HG03558 (cell line): ENCODE data around the gene COL28A1.
"Not testable (repeated sequence)": the region's sequence is repeated elsewhere in the genome, so short reads cannot be mapped to it uniquely, and the experiment has no call there.

ENCODE experiments used
- ATAC-seq: cut with Tn5 transposase; IDR thresholded peaks from one replicate; pipeline ENCODE4 v1.9.1; 2021; ENCODE audit warnings: moderate number of reproducible peaks; ENCODE audit not compliant: unreplicated experiment; ENCODE audit errors: extremely low read depth

COL28A1 gene

DNA sequence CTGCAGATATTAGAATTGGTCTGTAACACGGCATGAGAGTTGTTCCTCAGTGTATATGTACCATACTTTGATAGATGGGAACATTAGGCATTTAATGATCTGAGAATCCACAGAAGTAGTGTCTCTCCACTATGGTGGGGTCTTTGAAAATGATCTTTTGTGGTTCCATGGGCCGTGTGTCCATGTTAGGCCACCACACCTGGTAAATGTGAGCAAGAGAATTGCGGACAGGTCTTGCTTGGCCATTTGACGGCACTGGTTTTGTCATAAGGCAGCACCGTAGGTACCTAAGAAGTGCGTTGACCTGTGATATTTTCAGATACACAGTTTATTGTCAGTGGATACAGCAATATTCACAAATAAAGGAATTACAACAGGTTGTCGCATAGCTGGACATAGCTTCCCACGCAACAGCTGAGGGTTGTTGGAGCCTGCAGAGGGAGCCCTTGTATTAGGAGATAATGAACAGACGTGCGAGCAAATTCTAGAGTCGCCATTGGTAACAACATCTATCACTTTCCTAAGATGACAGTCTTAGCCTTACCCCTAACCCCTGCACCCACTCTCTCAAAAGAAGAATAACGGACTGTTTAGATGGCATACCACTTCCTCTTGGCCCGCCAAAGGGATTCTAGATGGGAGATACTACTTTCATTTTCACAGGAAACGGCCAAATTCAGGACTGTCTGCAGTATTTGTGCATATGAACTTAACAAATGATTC is 111.4 kb downstream of the COL28A1 start:
- peak; percentile 72 for ATAC-seq

DNA sequence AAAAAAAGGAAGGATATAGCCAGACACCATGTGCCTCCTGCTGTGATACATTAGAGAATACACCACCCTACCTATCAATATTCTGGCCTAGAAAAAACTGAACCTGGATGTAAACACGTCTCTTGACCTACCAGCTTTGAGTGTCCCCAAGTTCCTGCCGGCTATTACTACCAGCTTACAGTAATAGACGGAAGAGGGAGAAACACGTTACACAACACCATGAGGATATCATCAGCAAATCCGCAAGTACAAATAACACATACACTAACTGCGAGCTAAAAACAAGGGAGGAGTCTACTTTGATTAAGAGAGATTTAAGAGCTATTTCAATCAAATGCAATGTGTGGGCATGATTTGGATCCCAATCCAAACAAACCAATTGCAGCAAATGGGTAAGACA is 113.0 kb downstream of the COL28A1 start:
- no peak for ATAC-seq

DNA sequence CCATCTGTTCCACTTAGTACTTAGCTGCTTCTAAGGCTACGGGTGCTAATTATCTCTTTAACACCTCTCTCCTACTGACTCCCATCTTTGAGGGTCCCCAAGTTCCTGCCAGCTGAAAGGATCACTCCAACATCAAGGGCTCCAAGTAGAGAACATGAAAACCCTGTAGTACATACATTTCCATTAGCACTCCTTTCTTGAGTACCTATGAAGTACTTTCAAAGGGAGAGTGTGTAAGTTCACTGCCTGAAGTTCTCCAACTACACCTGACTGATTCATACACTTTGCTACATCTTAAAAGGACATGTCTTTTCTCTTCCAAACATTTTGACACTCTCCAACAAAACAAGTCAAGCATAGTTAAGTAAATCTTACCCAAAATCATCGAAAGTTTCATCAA is 113.8 kb downstream of the COL28A1 start:
- ATAC-seq = no peak

- no peak for ATAC-seq
Measured at GRCh38 chr7:7418997-7419396, 116.7 kb downstream of the COL28A1 start.

DNA sequence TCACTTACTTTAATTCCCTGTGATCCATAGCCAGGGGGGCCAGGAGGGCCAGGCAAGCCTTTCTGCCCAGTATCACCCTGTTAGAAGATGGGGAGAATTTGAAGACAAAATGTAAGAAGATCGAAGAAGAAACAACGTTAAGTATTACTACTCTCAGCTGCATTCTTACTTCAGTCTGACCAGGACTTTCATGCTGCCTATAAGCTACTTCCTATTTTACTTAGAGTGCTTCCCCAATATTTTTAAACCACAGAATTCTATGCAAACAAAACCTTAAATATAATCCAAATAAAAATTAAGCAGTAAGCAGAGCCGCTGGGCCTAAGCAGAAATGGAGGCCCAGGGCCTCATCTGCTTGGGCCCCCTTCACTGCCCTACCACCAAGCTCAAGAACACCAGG is 117.8 kb downstream of the COL28A1 start:
- no peak for ATAC-seq

DNA sequence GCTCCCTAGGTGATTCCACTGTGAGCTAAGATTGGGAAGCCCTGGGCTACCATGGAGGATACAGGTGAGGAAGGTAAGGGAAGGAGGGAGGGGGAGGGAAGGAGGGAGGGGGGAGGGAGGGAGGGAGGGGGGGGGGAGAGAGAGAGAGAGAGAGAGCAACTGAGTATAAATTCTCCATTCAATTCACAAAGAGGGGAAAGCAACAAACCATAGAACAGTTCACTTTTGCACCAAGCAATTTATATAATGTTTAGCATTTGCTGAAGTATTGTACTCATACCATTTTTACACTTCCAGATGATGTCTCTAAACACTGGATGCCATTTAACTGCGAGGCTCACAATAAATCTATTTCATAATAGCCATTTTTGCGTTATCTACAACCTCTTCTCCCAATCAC is 118.3 kb downstream of the COL28A1 start:
- no peak for ATAC-seq

- peak; percentile 48 for ATAC-seq
Measured at GRCh38 chr7:7416031-7416858, 119.4 kb downstream of the COL28A1 start.

DNA sequence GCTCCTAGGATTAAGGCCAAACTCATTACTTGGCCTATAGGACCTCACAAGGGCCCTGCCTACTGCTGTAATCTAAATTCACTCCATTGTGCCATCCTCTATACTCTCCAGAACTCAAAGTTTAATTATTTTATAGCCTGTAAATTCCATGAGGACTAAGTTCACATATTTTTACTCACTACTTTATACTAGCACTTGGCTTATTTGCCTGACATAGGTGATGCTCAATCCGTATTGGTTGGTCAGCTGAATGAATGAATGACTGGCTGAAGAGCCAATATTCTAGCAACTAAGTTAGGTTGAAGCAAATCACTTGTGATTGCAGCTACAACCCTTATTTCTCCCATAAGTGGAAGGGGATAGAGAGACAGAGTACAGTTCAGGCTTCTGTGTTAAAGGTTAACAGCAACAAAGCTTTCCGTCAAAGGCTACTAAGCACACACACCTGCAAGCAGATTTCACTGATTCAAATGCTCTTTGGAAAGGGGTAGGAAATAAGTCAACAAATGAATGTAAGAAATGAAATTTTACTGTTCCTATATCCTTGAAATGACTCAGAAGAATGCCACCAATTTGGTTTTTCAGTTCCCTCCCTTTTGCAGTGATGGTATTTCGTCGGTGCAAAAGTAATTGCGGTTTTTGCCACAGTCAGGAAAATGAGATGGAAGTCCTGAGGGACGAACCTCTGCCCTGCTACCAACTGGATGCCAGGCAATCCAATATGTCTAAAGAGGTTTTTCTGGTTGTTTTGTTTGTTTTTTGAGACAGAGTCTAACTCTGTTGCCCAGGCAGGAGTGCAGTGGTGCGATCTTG is 120.7 kb downstream of the COL28A1 start:
- no peak for ATAC-seq

GRCh38 chr7:7408001-7408770 is 127.5 kb downstream of the COL28A1 start:
- no peak for ATAC-seq

- ATAC-seq = no peak
Measured at GRCh38 chr7:7405461-7405860, 130.2 kb downstream of the COL28A1 start.

DNA sequence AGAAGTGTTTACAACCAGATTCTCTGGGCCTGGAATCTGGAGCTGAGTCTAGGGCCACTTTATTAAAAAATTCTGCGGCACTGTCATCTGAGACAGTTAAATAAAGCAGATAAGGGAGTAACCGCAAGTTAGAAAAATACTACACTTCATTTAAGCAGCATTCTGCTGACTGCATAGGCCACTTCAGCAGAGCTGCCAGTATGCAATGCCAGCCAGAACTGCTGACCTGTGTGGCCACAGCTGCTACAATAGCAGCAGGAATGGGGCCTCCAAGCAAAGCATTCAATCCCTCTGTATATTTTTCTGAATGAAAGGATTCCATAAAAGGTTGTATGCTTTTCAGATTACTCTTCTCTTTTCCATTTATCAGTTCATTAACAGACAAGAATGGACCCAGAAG is 136.0 kb downstream of the COL28A1 start:
- no peak for ATAC-seq

GRCh38 chr7:7395785-7396184 is 139.9 kb downstream of the COL28A1 start:
- ATAC-seq = no peak

- not testable (repeated sequence) for ATAC-seq
Measured at GRCh38 chr7:7388164-7388563, 147.5 kb downstream of the COL28A1 start.

- no peak for ATAC-seq
Measured at GRCh38 chr7:7385421-7385820, 150.3 kb downstream of the COL28A1 start.

GRCh38 chr7:7384228-7384627 is 151.4 kb downstream of the COL28A1 start:
- ATAC-seq = no peak

GRCh38 chr7:7375538-7375937 is 160.1 kb downstream of the COL28A1 start:
- ATAC-seq = no peak

- ATAC-seq = no peak
Measured at GRCh38 chr7:7370076-7370475, 165.6 kb downstream of the COL28A1 start.

DNA sequence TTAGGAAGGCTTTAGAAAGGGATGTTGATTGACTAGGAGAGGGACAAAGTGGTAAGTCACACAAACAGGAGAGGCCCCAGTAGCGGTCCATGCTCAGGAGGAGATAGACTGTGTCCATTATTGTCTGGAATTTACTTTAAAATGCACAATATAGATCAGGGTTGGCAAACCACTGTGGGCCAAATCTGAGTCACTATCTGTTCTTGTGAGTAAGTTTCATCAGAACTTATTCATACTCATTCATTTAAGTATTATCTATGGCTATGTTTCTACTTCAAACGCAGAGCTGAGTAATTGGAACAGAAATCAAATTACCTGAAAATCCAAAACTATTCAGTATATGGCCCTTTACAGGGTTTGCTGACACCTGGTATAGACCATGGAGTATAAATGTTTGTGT is 166.5 kb downstream of the COL28A1 start:
- ATAC-seq = no peak

DNA sequence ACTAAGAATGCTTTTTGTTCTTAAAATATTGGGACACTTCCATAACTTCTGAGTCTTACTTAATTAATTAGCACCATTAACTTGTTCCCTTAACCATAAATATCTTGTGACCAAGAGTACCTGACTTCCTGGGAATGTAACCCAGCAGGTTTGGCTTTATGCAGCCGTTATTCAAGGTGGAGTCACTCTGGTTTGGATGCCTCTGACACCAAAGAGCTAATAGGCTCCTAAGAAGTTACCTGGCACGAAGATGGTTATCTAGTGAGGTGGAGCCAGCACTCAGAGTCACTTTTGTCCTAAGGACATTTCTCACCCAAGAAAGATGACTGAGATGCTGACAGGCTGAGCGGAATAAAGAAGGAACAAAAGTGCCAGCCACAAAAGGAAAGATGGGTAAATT is 181.0 kb downstream of the COL28A1 start:
- no peak for ATAC-seq

- no peak for ATAC-seq
Measured at GRCh38 chr7:7352845-7353244, 182.8 kb downstream of the COL28A1 start.
